HG03103 (cell line): ENCODE results near the gene ALAS2.
"Not testable (repeated sequence)": the region's sequence is repeated elsewhere in the genome, so short reads cannot be mapped to it uniquely, and the experiment has no call there.

Source experiments
- ATAC-seq: cut with Tn5 transposase; IDR thresholded peaks from one replicate; pipeline ENCODE4 v1.9.1; 2021; ENCODE audit warnings: low read depth; ENCODE audit not compliant: unreplicated experiment

The ALAS2 gene, protein sequence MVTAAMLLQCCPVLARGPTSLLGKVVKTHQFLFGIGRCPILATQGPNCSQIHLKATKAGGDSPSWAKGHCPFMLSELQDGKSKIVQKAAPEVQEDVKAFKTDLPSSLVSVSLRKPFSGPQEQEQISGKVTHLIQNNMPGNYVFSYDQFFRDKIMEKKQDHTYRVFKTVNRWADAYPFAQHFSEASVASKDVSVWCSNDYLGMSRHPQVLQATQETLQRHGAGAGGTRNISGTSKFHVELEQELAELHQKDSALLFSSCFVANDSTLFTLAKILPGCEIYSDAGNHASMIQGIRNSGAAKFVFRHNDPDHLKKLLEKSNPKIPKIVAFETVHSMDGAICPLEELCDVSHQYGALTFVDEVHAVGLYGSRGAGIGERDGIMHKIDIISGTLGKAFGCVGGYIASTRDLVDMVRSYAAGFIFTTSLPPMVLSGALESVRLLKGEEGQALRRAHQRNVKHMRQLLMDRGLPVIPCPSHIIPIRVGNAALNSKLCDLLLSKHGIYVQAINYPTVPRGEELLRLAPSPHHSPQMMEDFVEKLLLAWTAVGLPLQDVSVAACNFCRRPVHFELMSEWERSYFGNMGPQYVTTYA

DNA sequence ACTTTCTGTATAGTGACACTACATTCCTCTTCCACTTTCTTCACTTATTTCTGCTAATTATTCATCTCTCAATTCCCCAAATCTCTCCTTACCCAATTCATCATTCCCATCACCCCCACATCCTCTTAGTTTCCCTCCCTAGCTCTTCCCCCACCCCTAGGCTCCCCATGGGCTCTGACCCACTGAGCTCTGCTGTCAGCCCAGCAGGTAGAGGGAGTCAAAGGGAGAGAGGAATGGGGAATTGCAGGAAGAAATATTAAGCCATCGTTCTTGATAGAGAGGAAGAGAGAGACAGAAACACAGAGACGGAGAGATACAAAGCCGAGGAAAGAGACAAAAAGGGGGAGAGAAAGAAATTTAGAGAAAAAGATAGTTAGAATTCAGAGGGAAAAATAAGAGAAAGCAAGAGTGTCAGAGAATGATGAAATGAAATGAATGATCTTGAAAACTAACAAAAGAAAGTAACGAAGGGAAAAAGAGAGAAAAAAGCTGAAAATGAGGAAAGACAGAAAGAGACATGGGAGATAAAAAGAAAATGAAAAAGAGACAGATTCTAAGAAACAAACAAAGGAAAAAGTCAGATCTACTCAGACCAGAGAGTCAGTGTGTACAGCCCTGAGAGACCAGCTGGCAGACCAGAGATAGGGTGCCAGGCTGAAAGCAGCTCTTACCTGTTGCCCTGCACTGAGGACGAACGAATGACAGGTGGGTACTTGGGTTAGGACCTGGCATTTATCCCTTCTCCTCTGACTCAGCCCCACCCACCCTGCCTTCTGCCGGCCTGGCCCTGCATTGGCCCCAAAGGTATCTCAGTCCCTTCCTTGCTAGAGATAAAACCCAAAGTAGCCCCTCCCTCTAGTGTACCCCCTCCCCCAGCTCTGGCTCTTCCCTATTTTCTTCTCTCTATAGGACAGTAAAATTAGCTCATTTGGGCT, at the start of gene ALAS2:
TSS of gene ALAS2 (minus strand) at position 707 of the 935 bp plus-strand sequence. CDS start 4,977 bp downstream, outside the sequence.
- no peak for ATAC-seq

DNA sequence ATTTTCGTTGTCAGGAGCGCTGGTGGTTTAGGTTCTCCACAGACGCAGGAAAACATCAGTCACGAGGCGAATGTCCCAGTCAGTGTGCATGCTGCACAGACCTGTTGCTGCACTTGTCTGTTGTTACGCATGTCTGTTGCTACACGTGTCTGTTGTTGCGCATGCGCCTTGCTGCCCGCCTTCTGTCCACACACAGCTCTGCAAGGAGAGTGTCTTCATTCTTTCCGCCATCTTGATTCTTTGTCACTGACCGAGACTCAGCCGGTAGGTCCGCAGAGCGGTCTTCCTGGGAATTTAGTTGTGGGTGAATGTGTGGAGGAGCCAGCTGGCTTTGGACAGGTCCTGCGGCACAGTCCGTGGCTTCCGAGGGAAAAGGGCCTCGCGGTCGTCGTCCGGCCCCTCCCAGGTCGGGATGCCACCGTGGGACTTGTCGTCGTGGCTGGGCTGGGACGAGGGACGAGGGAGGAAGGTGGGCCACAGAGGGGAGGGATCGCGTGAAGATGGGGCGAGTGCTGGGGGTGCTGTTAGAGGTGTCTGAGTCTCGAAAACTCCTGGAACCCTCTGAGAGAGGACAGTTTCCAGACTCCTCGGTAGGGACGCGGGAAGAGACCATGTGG, 44.2 kb upstream of the ALAS2 start, which contains the start of gene PAGE2B:
TSS of gene PAGE2B (plus strand) at position 180 of the 617 bp plus-strand sequence. CDS start 1,012 bp downstream, outside the sequence.
- ATAC-seq: no peak

DNA sequence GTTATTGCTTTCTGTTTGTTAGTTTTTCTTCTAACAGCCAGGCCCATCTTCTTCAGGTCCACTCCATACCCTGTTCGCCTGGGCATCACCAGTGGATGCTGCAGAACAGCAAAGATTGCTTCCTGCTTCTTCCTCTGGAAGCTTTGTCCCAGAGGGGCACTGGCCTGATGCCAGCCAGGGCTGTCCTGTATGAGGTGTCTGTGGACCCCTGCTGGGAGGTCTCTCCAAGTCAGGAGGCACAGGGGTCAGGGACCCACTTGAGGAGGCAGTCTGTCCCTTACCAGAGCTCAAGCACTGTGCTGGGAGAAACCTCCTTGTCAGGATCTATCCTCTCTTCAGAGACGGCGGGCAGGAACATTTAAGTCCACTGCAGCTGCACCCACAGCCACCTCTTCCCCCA, 41.5 kb upstream of the ALAS2 start:
- ATAC-seq: no peak

DNA sequence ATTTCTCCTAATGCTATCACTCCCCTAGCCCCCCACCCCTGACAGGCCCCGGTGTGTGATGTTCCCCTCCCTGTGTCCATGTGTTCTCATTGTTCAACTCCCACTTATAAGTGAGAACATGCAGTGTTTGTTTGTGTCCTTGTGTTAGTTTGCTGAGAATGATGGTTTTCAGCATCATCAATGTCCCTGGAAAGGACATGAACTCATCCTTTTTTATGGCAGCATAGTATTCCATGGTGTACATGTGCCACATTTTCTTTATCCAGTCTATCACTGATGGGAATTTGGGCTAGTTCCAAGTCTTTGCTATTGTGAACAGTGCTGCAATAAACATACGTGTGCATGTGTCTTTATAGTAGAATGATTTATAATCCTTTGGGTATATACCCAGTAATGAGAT, 36.4 kb upstream of the ALAS2 start:
- ATAC-seq: not testable (repeated sequence)

DNA sequence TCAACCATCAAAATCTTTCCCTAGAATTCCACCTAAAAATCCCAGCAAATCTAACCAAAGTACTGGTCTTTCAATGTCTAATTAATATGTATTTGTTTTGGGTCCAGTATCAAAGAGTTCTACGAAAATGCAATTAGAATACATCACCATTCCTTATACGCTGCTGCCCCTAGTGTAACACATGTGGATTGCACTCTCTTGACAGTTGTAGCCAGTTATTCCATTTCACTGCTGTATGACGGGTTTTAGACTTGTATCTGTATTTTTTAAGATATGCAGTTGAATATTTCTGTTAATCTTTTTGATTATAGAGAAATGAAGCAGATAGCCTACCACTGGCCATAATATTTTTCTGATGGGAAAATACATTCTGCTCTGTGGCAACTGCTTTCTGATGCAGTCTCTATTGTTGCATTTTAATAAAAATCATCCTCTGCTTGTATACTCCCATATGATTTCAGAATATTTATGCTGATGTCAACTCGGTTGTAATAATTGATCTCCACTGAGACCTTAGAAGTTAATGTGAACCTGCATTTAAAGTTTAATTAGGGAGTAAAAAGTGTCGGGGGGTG, 27.0 kb upstream of the ALAS2 start:
- no peak for ATAC-seq

DNA sequence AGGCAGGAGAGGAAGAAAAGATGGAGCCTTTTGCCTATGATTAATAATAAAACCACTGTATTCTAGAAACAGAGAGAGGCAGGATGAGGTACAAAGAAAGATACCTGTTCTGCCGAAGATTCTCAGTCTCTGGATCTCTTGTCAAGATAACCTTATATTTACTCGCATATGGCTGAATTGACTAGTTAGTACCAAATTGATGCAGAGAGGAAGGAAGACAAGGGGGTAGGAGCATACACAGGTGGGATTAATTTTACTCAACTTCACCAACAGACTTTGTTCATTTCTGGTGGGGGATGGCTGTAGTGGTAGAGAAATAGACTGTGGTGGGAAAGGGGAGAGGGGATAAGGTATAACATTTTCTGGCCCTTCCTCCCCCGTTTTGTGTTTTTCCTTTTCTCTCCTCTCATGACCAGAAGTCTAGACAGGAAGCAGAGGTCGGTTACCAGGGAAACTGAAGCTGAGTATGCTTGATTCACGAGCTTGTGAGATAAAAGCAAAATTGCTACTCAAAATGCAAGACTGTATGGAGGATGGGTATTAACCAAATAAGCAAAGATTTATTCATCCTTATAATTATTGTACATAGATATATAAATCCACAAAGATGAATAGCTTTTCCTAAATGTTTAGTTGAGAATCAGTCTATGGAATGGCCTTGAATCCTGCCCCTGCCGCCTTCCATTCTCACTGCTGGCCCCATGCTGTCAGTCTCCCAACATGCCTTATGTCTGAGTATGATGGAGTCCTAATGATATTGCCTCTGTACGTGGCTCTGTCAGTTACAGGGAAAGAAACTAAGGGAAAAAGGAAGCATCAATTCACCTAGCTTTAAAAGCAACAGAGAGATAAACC, 26.3 kb upstream of the ALAS2 start:
- ATAC-seq: no peak

DNA sequence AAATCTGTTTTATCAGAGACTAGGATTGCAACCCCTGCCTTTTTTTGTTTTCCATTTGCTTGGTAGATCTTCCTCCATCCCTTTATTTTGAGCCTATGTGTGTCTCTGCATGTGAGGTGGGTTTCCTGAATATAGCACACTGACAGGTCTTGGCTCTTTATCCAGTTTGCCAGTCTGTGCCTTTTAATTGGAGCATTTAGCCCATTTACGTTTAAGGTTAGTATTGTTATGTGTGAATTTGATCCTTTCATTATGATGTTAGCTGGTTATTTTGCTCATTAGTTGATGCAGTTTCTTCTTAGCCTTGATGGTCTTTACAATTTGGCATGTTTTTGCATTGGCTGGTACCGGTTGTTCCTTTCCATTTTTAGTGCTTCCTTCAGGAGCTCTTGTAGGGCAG, 19.8 kb upstream of the ALAS2 start:
- not testable (repeated sequence) for ATAC-seq

DNA sequence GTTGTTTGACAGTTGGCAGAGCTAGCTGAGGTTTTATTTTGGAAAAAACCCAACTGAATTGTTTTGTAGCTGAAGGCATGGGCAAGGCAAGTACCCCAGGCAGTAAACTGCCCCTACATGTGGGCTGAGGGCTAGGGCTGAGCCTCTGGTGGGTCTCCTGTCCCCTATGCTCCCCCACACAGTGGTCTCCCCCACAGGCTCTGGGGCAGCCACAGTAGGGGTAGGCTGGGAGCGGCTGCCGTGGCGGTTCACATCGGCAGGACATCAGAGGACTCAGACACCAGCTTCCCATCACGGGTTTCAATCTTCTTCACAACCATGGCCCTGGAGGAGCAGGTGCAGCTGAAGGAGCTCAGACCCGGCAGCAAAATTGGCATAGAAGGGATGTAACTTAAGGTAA, 10.7 kb upstream of the ALAS2 start:
- no peak for ATAC-seq

DNA sequence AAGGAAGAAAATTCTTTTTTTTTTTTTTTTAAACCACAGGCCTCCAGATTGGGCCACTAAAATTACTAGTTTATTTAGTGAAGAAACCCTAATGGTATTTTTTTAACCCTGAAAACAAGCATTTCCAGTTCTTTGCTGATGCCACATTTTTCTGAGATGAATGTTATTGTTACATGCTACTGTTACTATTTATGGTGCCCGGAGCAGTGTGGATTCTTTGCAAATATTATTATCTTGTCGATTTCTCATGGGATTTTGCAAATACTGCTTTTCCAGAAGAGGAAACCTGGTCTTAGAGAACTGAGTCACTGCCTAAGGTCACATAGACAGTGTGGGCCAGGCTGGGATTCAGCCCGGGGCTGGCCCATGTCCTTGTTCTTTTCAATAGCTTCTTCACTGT, 8.7 kb upstream of the ALAS2 start:
- ATAC-seq: no peak

DNA sequence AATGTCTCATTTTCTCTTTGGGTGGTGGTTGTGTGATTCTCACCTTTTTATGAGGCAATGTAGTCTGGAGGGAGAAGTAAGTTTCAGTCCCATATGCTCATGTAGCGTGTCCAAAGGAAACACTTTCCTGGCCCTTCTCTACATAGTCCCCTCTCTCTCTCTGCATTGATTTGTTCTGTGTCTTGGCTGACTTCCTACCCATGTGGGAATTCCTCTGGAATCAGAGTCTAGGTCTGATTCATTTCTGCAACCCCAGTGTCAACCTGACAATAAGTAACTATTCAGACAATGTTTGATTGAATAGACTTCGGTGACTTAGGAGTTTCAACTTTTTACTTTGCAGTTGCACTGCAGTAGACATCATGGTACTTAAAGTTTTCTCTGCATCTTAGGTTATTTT, 2.7 kb upstream of the ALAS2 start:
- no peak for ATAC-seq

DNA sequence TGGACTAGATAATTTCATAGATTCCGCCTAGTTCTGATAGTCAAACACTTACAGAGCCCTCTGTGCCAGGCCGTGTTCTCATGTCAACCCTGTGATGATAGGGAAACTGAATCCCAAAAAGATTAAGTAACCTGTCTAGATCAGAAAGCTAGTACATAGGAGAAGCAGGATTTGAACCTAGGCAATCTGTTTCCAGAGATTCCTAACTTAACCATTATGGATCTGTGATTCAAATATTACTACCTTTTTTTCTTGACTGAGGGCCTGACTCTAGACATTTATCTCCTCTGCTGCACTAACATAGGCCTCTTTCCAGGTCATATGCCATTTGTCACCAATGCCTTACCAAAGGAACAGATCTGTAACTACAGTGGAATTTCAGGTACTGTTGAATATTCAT, 1.5 kb downstream of the ALAS2 start:
- no peak for ATAC-seq

DNA sequence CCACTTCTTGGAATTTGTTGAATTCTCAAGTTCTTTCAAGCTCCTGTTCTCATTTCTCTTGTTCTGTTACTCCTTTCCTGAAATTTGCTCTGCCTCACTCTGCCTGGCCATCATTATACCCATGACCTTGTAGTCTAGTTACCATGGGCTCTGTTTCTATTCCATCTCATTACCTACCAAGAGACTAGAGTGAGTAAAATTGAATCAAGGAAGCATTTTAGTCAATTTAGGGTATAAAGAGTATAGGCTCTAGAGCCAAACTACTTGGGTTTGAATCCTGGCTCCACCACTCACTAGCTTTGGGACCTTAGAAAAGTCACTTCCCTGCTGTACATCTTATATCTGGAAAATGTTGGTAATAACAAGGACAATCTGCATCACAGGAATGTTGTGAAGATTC, 2.2 kb downstream of the ALAS2 start:
- no peak for ATAC-seq

DNA sequence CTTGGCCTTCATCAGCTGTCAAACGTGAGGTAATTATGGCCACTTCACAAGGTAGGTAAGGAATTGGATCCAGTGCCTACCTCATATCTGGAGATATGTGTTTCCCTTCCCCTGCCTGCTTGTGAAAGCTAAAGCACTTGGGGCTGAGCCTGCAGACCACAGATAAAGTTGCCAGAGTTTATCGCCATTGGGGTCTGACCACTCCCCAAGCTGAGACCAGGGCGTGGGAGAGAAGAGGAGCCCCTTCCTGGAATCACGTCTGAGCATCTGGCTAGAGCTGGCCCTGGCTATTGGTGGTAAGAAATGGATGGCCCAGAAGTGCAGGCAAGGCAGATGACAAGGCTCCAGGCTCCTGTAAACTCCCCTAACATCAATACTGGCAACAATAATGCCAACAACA, 2.7 kb downstream of the ALAS2 start:
- no peak for ATAC-seq

DNA sequence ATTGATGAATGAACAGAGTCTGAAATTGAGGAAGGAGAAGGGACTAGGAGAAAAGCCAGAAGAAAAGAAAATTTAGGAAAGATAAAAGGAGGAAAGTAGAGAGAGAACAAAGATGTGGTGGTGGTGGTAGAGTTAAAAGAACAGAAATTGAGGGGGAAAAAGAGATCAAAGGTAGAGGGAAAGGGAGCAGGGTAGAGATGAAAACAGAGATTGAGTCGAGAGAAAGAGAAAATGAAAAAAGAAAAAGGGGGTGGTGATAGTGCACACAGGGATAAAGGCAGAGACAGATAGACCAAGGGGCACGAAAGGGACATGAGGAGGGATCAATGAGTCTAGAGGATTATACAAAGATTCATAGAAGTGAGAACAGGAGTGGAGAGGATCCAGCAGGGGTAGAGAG, 3.9 kb downstream of the ALAS2 start:
- no peak for ATAC-seq

DNA sequence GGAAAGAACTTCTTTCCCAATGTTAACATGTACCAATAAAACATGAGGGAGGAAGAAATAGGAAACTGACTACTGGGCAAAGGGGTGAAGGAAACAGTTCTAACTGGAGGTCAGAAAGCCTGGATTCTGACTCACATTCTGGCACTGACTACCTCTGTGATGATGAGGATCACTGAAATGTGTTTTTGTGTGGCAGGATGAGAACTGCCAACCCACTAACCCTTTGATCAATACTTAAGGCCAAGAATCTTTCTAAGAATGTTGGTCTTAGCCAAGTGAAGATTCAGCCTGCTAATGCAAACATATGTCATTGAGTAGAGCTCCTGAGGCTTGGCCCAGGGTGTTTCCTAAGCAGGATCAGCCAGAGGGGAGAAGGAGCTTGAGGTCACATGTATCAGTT, 4.6 kb downstream of the ALAS2 start:
- ATAC-seq: no peak

DNA sequence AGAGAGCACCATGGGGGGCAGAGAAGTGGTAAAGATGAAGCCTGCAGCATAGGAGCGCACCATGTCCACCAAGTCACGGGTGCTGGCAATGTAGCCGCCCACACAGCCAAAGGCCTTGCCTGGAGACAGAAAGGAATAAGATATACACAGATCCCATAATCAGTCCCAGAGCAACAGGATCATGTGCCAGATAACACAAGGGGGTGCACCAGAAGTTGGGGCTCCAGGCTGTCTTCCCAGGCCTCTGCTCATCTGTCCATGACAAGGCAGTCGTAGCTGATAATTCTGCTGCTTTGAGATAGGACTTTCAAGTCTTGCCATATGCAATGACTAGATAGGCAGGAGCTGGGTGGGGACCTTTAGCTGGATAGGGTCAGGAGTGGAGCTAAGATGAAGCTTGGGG, 15.9 kb downstream of the ALAS2 start:
- no peak for ATAC-seq

DNA sequence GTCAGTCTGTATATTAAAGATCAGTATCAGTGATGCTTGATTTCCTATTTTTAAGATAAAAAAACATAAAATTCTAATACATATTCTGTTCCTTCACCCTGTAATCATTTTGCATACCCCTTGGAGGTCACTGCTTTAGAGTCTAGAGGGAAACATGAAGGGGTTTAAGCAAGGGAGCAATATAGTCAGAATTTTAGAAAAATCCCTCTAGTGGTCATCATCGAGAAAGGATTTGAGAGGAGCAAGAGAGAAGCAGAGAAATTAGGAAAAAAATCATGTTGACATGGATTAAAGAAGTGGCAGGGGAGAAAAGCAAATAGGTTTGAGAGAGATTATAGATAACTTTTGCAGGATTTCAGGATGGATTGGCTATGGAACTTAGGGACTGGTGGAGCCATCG, 19.5 kb downstream of the ALAS2 start:
- no peak for ATAC-seq

DNA sequence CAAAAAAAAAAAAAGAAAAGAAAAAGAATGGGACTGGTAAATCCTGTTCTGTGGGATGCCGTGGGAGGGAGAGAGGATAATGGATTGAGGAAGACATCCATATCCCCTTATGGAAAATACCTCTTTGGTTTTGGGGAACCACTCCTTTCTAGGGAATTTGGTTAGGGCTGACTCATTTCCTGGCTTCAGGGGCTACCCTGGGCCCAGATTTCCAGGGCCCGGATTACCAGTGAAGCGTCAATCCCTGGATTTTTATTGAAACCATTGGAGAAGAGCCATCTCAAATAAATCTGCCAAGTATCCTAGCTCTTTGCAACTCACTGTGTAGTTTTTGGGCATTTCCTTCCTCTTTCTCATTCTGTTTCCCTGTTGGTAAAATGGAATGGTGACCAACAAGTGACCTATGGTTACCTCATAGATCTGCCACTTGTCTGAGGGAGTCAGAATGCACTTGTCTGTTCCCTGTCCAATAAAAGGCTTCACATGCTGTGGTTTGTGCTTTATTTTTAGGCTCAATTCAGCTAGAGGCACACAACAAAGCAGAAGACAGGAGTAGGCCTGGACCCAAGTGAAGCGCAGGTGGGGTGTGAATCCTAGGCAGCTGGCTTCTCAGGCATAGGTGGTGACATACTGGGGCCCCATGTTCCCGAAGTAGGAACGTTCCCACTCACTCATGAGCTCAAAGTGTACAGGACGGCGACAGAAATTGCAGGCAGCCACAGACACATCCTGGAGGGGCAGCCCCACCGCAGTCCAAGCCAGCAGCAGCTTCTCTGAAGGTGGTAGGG, 22.0 kb downstream of the ALAS2 start:
- ATAC-seq: no peak

DNA sequence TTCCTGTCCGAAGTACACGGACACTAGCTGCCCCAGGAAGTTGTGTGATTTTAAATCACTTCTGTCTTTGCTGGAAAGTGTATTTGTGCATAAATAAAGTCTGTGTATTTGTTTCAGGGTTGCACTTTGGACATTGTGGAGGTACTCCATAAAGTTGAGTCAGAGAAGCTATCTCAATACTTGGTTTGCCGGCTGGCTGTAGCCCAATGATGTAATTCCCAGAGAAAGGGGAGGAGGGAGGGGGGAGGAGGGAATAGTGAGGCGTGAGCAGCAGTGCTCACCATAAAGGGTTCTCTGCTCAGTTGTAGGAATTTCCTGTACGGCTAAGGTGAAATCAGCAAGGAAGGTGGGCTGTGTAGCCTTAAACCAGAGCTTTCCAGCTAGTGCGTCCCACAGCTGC, 23.1 kb downstream of the ALAS2 start:
- no peak for ATAC-seq
